Activated CD4-positive, alpha-beta T cell treated with anti-CD3 and anti-CD28 coated beads, Interleukin-2, amount 50 U/mL, for 4 hours (primary cell): Measurements from ENCODE around the gene TBC1D2.

Source experiments
- DNase-seq, 2 experiments: peaks; one replicate each; pipeline ENCODE4 v3.0.0-alpha.2; 2020

Gene TBC1D2

GRCh38 chr9:98159301-98159700, 96.1 kb downstream of the TBC1D2 start:
- DNase-seq: no peak

- DNase-seq: no peak
Observed at GRCh38 chr9:98158071-98158831, 97.2 kb downstream of the TBC1D2 start.

- no peak for DNase-seq
Observed at GRCh38 chr9:98157372-98157771, 98.1 kb downstream of the TBC1D2 start.

GRCh38 chr9:98154678-98155077, 100.8 kb downstream of the TBC1D2 start:
- no peak for DNase-seq

GRCh38 chr9:98152526-98152925, 102.9 kb downstream of the TBC1D2 start:
- no peak for DNase-seq

- DNase-seq: no peak
Observed at GRCh38 chr9:98150721-98151120, 104.7 kb downstream of the TBC1D2 start.

- DNase-seq: no peak
Observed at GRCh38 chr9:98150164-98150563, 105.3 kb downstream of the TBC1D2 start.

GRCh38 chr9:98149422-98149821, 106.0 kb downstream of the TBC1D2 start:
- no peak for DNase-seq
